Loucy (cell line): Measurements from ENCODE around the gene TRIM2.

Experiments used
- H2AFZ ChIP-seq: fragments of 200-600 bp; sonication (generic); 2 replicates; pipeline ENCODE4 v1.6.0; 2016; ENCODE audit warnings: antibody characterized with exemption, mild to moderate bottlenecking, low read length, moderate library complexity
- H3F3A ChIP-seq: fragments of 200-600 bp; 2 replicates; pipeline ENCODE4 v1.6.0; 2016; ENCODE audit warnings: antibody characterized with exemption, low read depth, mild to moderate bottlenecking
- H3K27me3 ChIP-seq: fragments of 200-600 bp; sonication (generic); 2 replicates; pipeline ENCODE4 v1.6.1; 2014; ENCODE audit warnings: low read length, mild to moderate bottlenecking; ENCODE audit not compliant: insufficient read depth, poor library complexity, severe bottlenecking
- H3K36me3 ChIP-seq: fragments of 200-600 bp; sonication (generic); 2 replicates; pipeline ENCODE4 v1.6.1; 2016; ENCODE audit warnings: low read length; ENCODE audit not compliant: insufficient read depth
- H3K4me1 ChIP-seq: fragments of 200-600 bp; sonication (generic); 2 replicates; pipeline ENCODE4 v1.5.1; 2014; ENCODE audit warnings: low read length, mild to moderate bottlenecking; ENCODE audit not compliant: insufficient read depth, poor library complexity, severe bottlenecking
- H3K4me2 ChIP-seq: fragments of 200-600 bp; sonication (generic); 2 replicates; pipeline ENCODE4 v1.6.0; 2014; ENCODE audit warnings: antibody characterized with exemption, low read length, low read depth, mild to moderate bottlenecking; ENCODE audit not compliant: poor library complexity, severe bottlenecking
- H3K4me3 ChIP-seq: fragments of 200-600 bp; sonication (generic); 2 replicates; pipeline ENCODE4 v1.5.1; 2014; ENCODE audit warnings: low read length, mild to moderate bottlenecking, mixed read lengths; ENCODE audit not compliant: poor library complexity, severe bottlenecking
- H3K79me2 ChIP-seq: fragments of 200-600 bp; sonication (generic); 2 replicates; pipeline ENCODE4 v1.6.1; 2014; ENCODE audit warnings: low read length; ENCODE audit not compliant: insufficient read depth
- H3K9ac ChIP-seq: fragments of 200-600 bp; sonication (generic); 2 replicates; pipeline ENCODE4 v1.6.0; 2014; ENCODE audit warnings: mild to moderate bottlenecking, low read depth, low read length, moderate library complexity; ENCODE audit not compliant: poor library complexity, severe bottlenecking
- H3K9me2 ChIP-seq: fragments of 200-600 bp; sonication (generic); replicated peaks from 2 replicates; pipeline ENCODE4 v1.6.1; 2016; ENCODE audit warnings: low read depth, low read length, mixed read lengths
- H3K9me3 ChIP-seq: fragments of 200-600 bp; sonication (generic); 2 replicates; pipeline ENCODE4 v1.6.1; 2014; ENCODE audit warnings: mild to moderate bottlenecking, antibody characterized with exemption, low read length, low read depth; ENCODE audit not compliant: insufficient read depth
- H4K20me1 ChIP-seq: fragments of 200-600 bp; sonication (generic); 2 replicates; pipeline ENCODE4 v1.6.0; 2014; ENCODE audit warnings: antibody characterized with exemption, low read length, mild to moderate bottlenecking; ENCODE audit not compliant: insufficient read depth, poor library complexity, severe bottlenecking
- CTCF ChIP-seq: fragments of 200-600 bp; sonication (generic); conservative IDR thresholded peaks from 2 replicates; pipeline ENCODE4 v1.5.1; 2014; ENCODE audit warnings: mild to moderate bottlenecking, antibody characterized with exemption, low read length
- EZH2phosphoT487 ChIP-seq: fragments of 200-600 bp; IDR thresholded peaks from 2 replicates; pipeline ENCODE4 v1.6.1; 2018; ENCODE audit warnings: antibody characterized with exemption, mild to moderate bottlenecking, moderate library complexity, borderline replicate concordance

Gene TRIM2

GRCh38 chr4:153371701-153372234 lies 167.5 kb downstream of the TRIM2 start:
- H3K4me2 ChIP-seq: no peak overlapping the region
- no peak overlapping the region for H2AFZ ChIP-seq
- TF ChIP-seq CTCF (no peak), EZH2phosphoT487 (no peak)
- H3K79me2 ChIP-seq: peaks cover 23% of the 10 kb centered on the region
- peaks cover 6% of the 10 kb centered on the region; the same call in 1 of the 2 replicates for H3F3A ChIP-seq
- H4K20me1 ChIP-seq: no peaks in the 10 kb centered on the region
- peaks cover 64% of the 10 kb centered on the region for H3K36me3 ChIP-seq
- H3K4me1 ChIP-seq: peaks cover 17% of the 10 kb centered on the region
- H3K4me3 ChIP-seq: no peak overlapping the region
- H3K27me3 ChIP-seq: no peaks in the 10 kb centered on the region
- H3K9me2 ChIP-seq: no peaks in the 10 kb centered on the region
- H3K9ac ChIP-seq: no peak overlapping the region
- peaks cover 13% of the 10 kb centered on the region for H3K9me3 ChIP-seq

GRCh38 chr4:153372967-153373562 lies 168.8 kb downstream of the TRIM2 start:
- Histone ChIP-seq H3K9me2 (no peaks in the 10 kb centered on the region), H3F3A (no peaks in the 10 kb centered on the region), H3K9me3 (peaks cover 13% of the 10 kb centered on the region), H3K9ac (no peak overlapping the region), H3K4me1 (peaks cover 4% of the 10 kb centered on the region), H3K4me2 (no peak overlapping the region), H3K4me3 (no peak overlapping the region), H2AFZ (no peak overlapping the region), H4K20me1 (no peaks in the 10 kb centered on the region), H3K79me2 (peaks cover 34% of the 10 kb centered on the region), H3K27me3 (no peaks in the 10 kb centered on the region), H3K36me3 (peaks cover 56% of the 10 kb centered on the region)
- no peak for TF ChIP-seq CTCF
- no peak for TF ChIP-seq EZH2phosphoT487

- no peaks in the 10 kb centered on the region for H3F3A ChIP-seq
- H3K9me2 ChIP-seq: no peaks in the 10 kb centered on the region
- H4K20me1 ChIP-seq: no peaks in the 10 kb centered on the region
- no peak overlapping the region for H2AFZ ChIP-seq
- no peaks in the 10 kb centered on the region for H3K4me1 ChIP-seq
- peaks cover 25% of the 10 kb centered on the region for H3K79me2 ChIP-seq
- no peak overlapping the region for H3K9ac ChIP-seq
- H3K36me3 ChIP-seq: peaks cover 43% of the 10 kb centered on the region
- H3K9me3 ChIP-seq: peaks cover 13% of the 10 kb centered on the region
- TF ChIP-seq CTCF: no peak
- TF ChIP-seq EZH2phosphoT487: no peak
- no peak overlapping the region for H3K4me3 ChIP-seq
- H3K4me2 ChIP-seq: no peak overlapping the region
- no peaks in the 10 kb centered on the region for H3K27me3 ChIP-seq
Observed at GRCh38 chr4:153374442-153374841, 170.2 kb downstream of the TRIM2 start.
